Activated T-cell treated with anti-CD3 and anti-CD28 coated beads, Interleukin-2, amount 50 U/mL, for 4 hours (primary cell): ENCODE data around the gene RYR2. TPM values are rescaled to one million over a fixed set of nuclear protein-coding genes. Genes with fewer than 3 reads are reported as not detected.
A peak's percentile ranks its signal among the peaks of the same experiment; 100 is the strongest.
"Not testable (repeated sequence)": the region's sequence is repeated elsewhere in the genome, so short reads cannot be mapped to it uniquely, and the experiment has no call there.

Source experiments
- ATAC-seq, 2 donors: fragments of 200-7000 bp; cut with Tn5 transposase; one replicate each; pipeline ENCODE4 v1.10.0; 2021
- DNase-seq: peaks from one replicate; pipeline ENCODE4 v3.0.0-alpha.2; 2020
- H3K27me3 Mint-ChIP-seq: one replicate; pipeline ENCODE4 v1.8.0; 2021; ENCODE audit warnings: low read depth, mixed read lengths
- H3K36me3 Mint-ChIP-seq: one replicate; pipeline ENCODE4 v1.8.0; 2022; ENCODE audit warnings: mixed read lengths; ENCODE audit not compliant: insufficient read depth
- H3K4me1 Mint-ChIP-seq: one replicate; pipeline ENCODE4 v1.8.0; 2021; ENCODE audit warnings: low read depth, mixed read lengths
- H3K4me3 Mint-ChIP-seq: one replicate; pipeline ENCODE4 v1.8.0; 2021; ENCODE audit warnings: mild to moderate bottlenecking, moderate library complexity, mixed read lengths
- H3K9me3 Mint-ChIP-seq: one replicate; pipeline ENCODE4 v1.8.0; 2021; ENCODE audit warnings: mixed read lengths
- total RNA-seq, 3 donors: library from RNA; stranded (reverse); gene quantifications; one replicate each; pipeline ENCODE4 v1.2.1, GENCODE V29; 2021

The RYR2 gene
- total RNA-seq, 3 donors from 2014 or later = 0.05 to 0.08 (median 0.05) TPM

GRCh38 chr1:237232501-237232900 lies 190.5 kb downstream of the RYR2 start:
- Mint-ChIP-seq H3K4me1 (no peaks in the 10 kb centered on the region), H3K9me3 (no peaks in the 10 kb centered on the region), H3K27me3 (no peaks in the 10 kb centered on the region), H3K4me3 (no peak overlapping the region), H3K36me3 (no peaks in the 10 kb centered on the region)
- no peak for DNase-seq
- no peak for ATAC-seq

DNA sequence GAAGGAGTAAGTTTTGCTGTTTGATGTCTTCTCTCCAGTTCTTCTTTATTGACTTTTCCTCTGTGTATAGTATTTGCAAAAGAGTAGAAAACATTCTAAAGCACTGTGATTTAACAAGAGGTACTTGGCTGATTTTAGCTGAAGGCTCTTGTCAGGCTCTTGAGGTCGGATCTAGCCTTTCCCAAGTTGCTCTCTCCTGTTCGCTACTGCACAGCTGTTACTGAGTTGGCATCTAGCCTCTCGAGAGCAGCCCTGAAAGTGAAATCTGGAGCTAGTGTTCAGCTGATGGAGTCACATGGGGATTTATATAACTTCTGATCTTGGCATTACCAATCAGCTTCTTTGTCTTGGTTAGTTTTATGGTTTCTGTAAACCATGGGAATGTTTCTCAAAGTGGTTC lies 193.1 kb downstream of the RYR2 start:
- Mint-ChIP-seq H3K27me3 (no peaks in the 10 kb centered on the region), H3K36me3 (no peaks in the 10 kb centered on the region), H3K4me1 (no peaks in the 10 kb centered on the region), H3K4me3 (no peak overlapping the region), H3K9me3 (no peaks in the 10 kb centered on the region)
- DNase-seq = no peak
- no peak for ATAC-seq

DNA sequence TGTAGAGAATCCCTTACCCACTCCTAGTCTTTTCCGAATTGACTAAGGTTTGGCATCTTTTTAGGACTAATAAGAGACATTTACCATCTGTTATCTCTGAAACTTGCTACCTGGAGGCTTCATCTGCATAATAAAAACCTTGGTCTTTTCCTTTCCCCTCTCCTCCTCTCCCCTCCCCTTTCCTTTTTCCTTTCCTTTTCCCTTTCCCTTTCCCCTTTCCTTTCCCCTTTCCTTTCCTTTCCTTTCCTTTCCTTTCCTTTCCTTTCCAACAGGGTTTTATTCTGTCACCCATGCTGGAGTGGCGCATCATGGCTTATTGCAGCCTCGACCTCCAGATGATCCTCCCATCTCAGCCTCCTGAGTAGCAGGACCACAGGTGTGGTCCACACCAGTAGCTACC lies 195.7 kb downstream of the RYR2 start:
- no peak for ATAC-seq
- Mint-ChIP-seq H3K36me3 (no peaks in the 10 kb centered on the region), H3K4me3 (no peak overlapping the region), H3K4me1 (no peaks in the 10 kb centered on the region), H3K27me3 (no peaks in the 10 kb centered on the region), H3K9me3 (no peaks in the 10 kb centered on the region)
- no peak for DNase-seq

- Mint-ChIP-seq H3K36me3 (no peaks in the 10 kb centered on the region), H3K9me3 (no peaks in the 10 kb centered on the region), H3K4me3 (no peak overlapping the region), H3K27me3 (no peaks in the 10 kb centered on the region), H3K4me1 (no peaks in the 10 kb centered on the region)
- no peak for DNase-seq
- no peak for ATAC-seq
These were observed 197.3 kb downstream of the RYR2 start for GRCh38 chr1:237239248-237239647.

- DNase-seq (no peak), ATAC-seq (no peak)
- Mint-ChIP-seq H3K36me3 (no peaks in the 10 kb centered on the region), H3K27me3 (no peaks in the 10 kb centered on the region), H3K9me3 (no peaks in the 10 kb centered on the region), H3K4me1 (no peaks in the 10 kb centered on the region), H3K4me3 (no peak overlapping the region)
These were observed 199.1 kb downstream of the RYR2 start for GRCh38 chr1:237241038-237241437.

DNA sequence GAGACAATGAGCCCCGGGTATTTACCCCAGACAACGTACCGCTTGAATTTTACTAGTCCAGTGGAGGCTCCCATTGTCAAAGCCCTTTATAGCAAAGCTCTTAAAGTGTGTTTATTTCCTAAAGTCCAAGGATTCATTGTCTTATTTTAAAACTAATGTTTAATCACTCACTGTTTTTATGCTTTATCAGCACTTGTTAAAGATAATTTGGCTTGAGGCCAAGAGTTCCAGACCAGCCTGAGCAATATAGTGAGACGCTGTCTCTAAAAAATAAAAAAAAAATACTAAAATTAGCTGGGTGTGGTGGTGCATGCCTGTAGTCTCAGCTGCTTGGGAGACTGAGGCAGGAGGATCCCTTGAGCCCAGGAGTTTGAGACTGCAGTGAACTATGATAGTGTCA lies 202.8 kb downstream of the RYR2 start:
- no peaks in the 10 kb centered on the region for H3K9me3 Mint-ChIP-seq
- no peaks in the 10 kb centered on the region for H3K27me3 Mint-ChIP-seq
- H3K4me1 Mint-ChIP-seq = no peaks in the 10 kb centered on the region

DNA sequence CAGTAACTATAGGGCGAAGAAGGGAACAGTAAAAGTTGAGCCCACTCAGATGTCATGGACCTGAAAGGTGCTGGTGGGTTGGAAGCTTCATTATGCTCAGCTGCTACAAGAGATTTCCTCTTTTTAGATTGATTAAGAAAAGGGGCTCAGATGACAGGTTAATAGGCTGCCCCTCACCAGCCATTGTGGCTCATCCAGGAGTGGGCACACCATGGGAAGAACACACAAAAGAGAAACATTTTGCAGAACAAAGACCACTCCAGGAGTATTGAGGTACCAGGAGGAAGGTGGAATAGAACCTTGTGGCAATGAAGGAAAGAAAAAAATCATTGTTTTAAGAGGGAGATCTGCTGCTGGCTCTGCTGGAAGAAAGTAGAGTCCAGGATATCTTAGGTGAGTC lies 205.5 kb downstream of the RYR2 start:
- DNase-seq (no peak), ATAC-seq (no peak)
- Mint-ChIP-seq H3K4me1 (no peaks in the 10 kb centered on the region), H3K9me3 (no peaks in the 10 kb centered on the region), H3K36me3 (no peaks in the 10 kb centered on the region), H3K4me3 (no peak overlapping the region), H3K27me3 (no peaks in the 10 kb centered on the region)

More for the DNA sequence above, 202.8 kb downstream of the RYR2 start:
- Mint-ChIP-seq H3K36me3 (no peaks in the 10 kb centered on the region), H3K4me3 (no peak overlapping the region)
- DNase-seq = no peak
- ATAC-seq = no peak

GRCh38 chr1:237249120-237249519 lies 207.1 kb downstream of the RYR2 start:
- no peaks in the 10 kb centered on the region for H3K9me3 Mint-ChIP-seq
- H3K36me3 Mint-ChIP-seq = no peaks in the 10 kb centered on the region
- H3K27me3 Mint-ChIP-seq = no peaks in the 10 kb centered on the region
- no peak overlapping the region for H3K4me3 Mint-ChIP-seq
- ATAC-seq (no peak), DNase-seq (no peak)
- H3K4me1 Mint-ChIP-seq = no peaks in the 10 kb centered on the region

GRCh38 chr1:237250055-237250454 lies 208.1 kb downstream of the RYR2 start:
- no peak for DNase-seq
- Mint-ChIP-seq H3K27me3 (no peaks in the 10 kb centered on the region), H3K36me3 (no peaks in the 10 kb centered on the region), H3K9me3 (no peaks in the 10 kb centered on the region), H3K4me1 (no peaks in the 10 kb centered on the region), H3K4me3 (no peak overlapping the region)
- no peak for ATAC-seq

DNA sequence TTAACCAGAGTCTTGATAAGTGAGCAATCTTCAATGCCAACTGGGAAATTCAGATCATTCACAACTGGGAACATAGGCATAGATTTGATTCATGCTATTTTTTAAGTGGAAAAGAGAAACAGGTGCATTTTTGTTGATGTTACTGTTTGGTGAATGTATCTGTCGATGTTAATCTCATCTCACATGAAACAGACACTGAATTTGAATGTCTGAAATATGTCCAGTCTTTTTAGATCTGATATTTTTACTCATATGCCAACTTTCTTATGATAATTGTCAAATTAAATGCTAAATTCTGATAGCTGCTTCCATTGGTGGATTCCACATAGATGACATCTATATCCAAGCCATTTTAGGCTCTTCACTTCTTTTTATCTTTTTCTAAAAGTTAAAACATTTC lies 213.1 kb downstream of the RYR2 start:
- Mint-ChIP-seq H3K4me1 (no peaks in the 10 kb centered on the region), H3K4me3 (no peak overlapping the region), H3K27me3 (peaks cover 7% of the 10 kb centered on the region), H3K36me3 (peaks cover 2% of the 10 kb centered on the region), H3K9me3 (peaks cover 3% of the 10 kb centered on the region)
- ATAC-seq (no peak), DNase-seq (no peak)

DNA sequence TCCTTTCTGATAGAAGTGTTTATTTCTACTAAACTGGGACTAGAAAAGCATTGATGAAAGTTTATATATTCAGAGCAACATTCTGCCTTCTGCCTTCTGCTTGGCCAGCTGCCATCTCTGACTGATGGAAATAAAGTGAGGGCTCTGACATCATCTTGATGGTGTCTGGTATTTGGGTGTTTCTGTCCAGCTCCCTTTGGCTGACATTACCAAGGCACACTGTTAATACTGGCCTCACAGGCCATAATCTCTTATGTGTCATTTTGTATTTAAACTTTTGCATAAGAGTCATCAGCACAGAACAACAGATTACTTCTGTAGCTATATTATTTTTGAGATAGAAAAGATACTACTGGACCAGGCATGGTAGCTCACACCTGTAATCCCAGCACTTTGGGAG lies 216.9 kb downstream of the RYR2 start:
- H3K27me3 Mint-ChIP-seq = peaks cover 7% of the 10 kb centered on the region

DNA sequence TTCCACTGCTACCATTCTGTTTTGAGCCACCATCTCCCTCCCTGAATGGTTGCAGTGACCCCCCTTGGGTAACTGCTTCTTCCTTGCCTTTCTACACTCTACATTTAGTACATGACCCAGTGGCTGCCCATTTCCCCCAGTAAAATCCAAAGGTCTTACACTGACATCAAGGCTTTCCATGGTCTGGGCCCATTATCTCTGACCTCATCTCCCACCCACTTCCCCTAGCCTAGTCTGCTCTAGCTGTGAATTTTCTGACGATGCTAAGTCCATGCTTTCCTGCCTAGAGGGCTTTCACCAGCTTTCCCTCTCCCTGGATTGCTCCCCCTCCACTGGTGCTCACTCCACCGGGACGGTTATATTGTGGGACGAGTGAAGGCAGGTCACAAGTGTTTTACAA lies 219.2 kb downstream of the RYR2 start:
- H3K27me3 Mint-ChIP-seq = peaks cover 7% of the 10 kb centered on the region
- no peak overlapping the region for H3K4me3 Mint-ChIP-seq
- H3K4me1 Mint-ChIP-seq = no peaks in the 10 kb centered on the region
- peaks cover 2% of the 10 kb centered on the region for H3K36me3 Mint-ChIP-seq
- H3K9me3 Mint-ChIP-seq = peaks cover 3% of the 10 kb centered on the region
- DNase-seq = no peak
- ATAC-seq = no peak

More for the DNA sequence above, 216.9 kb downstream of the RYR2 start:
- no peak for ATAC-seq
- Mint-ChIP-seq H3K4me1 (no peaks in the 10 kb centered on the region), H3K4me3 (no peak overlapping the region), H3K36me3 (peaks cover 2% of the 10 kb centered on the region), H3K9me3 (peaks cover 3% of the 10 kb centered on the region)
- DNase-seq = no peak

- no peak for DNase-seq
- H3K27me3 Mint-ChIP-seq = peaks cover 3% of the 10 kb centered on the region
- peaks cover 1% of the 10 kb centered on the region for H3K36me3 Mint-ChIP-seq
- peaks cover 3% of the 10 kb centered on the region for H3K4me1 Mint-ChIP-seq
- H3K4me3 Mint-ChIP-seq = no peak overlapping the region
- ATAC-seq = no peak
- no peaks in the 10 kb centered on the region for H3K9me3 Mint-ChIP-seq
These were observed 225.8 kb downstream of the RYR2 start for GRCh38 chr1:237267743-237268142.

- Mint-ChIP-seq H3K36me3 (peaks cover 1% of the 10 kb centered on the region), H3K4me1 (peaks cover 3% of the 10 kb centered on the region), H3K9me3 (no peaks in the 10 kb centered on the region), H3K27me3 (peaks cover 3% of the 10 kb centered on the region), H3K4me3 (no peak overlapping the region)
- DNase-seq (no peak), ATAC-seq (peak; percentile 48 to 50)
These were observed 228.0 kb downstream of the RYR2 start for GRCh38 chr1:237269938-237270337.

DNA sequence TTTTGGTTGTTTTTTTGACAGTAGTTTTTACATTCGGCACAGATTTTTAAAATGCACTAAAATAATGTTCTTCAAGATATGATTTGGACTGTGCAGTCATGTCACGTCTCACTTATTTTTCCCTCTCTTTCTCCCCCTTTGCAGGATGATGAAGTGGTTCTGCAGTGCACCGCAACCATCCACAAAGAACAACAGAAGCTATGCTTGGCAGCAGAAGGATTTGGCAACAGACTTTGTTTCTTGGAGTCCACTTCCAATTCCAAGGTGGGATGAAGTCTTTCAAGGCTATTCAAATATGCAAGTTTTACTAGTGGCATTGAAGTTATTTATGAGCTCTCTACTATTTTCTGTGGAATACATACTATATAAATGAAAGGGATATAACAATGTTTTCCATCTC lies 228.4 kb downstream of the RYR2 start:
- Mint-ChIP-seq H3K9me3 (no peaks in the 10 kb centered on the region), H3K4me1 (peaks cover 3% of the 10 kb centered on the region), H3K4me3 (no peak overlapping the region), H3K36me3 (peaks cover 1% of the 10 kb centered on the region), H3K27me3 (peaks cover 3% of the 10 kb centered on the region)
- no peak for DNase-seq
- no peak for ATAC-seq

- H3K36me3 Mint-ChIP-seq, H3K9me3 Mint-ChIP-seq, H3K4me1 Mint-ChIP-seq, H3K4me3 Mint-ChIP-seq, H3K27me3 Mint-ChIP-seq, ATAC-seq, DNase-seq: not testable (repeated sequence)
These were observed 236.0 kb downstream of the RYR2 start for GRCh38 chr1:237277994-237278393.
